Peyer's patch (tissue), 4 donors: ENCODE results near the gene MSS51. TPM values are rescaled to one million over a fixed set of nuclear protein-coding genes. Genes with fewer than 3 reads are reported as not detected.

Source experiments
- DNase-seq, 3 donors: peaks; one replicate each; pipeline ENCODE4 v3.0.0-alpha.2; 2017 to 2019
- H3K27ac ChIP-seq, 4 donors: fragments of 200-600 bp; sonication (generic); one replicate each; pipeline ENCODE4 v1.5.1; 2016 to 2019
- H3K27me3 ChIP-seq, 2 donors: fragments of 200-600 bp; sonication (generic); one replicate each; pipeline ENCODE4 v1.5.1; 2019
- H3K36me3 ChIP-seq, 3 donors: fragments of 200-600 bp; sonication (generic); one replicate each; pipeline ENCODE4 v1.5.1; 2016 to 2019
- H3K4me1 ChIP-seq, 4 donors: fragments of 200-600 bp; sonication (generic); one replicate each; pipeline ENCODE4 v1.5.1; 2016 to 2019
- H3K4me3 ChIP-seq, 4 donors: fragments of 200-600 bp; sonication (generic); 1 replicate in 3 of 4; 2 replicates in 1 of 4; pipeline ENCODE4 v1.5.1; 2016 to 2019; ENCODE audit warnings: mild to moderate bottlenecking in 1 of 4
- H3K9me3 ChIP-seq, 4 donors: fragments of 200-600 bp; sonication (generic); one replicate each; pipeline ENCODE4 v1.5.1; 2016 to 2019; ENCODE audit warnings: mild to moderate bottlenecking in 1 of 4
- CTCF ChIP-seq, 6 experiments: fragments of 450-650 bp in 4 of 6; fragments of 200-600 bp in 2 of 6; sonication (generic) in 1 of 6; IDR thresholded peaks; one replicate each; pipeline ENCODE4 v1.5.1; 2017 to 2019; ENCODE audit warnings: antibody characterized with exemption in 6 of 6, mild to moderate bottlenecking in 3 of 6, moderate library complexity in 1 of 6
- POLR2A ChIP-seq, 2 donors: fragments of 450-650 bp; IDR thresholded peaks; one replicate each; pipeline ENCODE4 v1.5.1; 2017; ENCODE audit warnings: antibody characterized with exemption in 2 of 2, mild to moderate bottlenecking in 2 of 2, moderate library complexity in 2 of 2
- total RNA-seq, 4 donors: library from RNA; depleted of rRNA; stranded (reverse); fragments of >200 nt; gene quantifications; one replicate each; pipeline ENCODE4 v1.1.0, GENCODE V29; 2016

MSS51 gene
- total RNA-seq, 4 donors from 2014 or later, result 3.3 to 7.5 (median 5.2) TPM

DNA sequence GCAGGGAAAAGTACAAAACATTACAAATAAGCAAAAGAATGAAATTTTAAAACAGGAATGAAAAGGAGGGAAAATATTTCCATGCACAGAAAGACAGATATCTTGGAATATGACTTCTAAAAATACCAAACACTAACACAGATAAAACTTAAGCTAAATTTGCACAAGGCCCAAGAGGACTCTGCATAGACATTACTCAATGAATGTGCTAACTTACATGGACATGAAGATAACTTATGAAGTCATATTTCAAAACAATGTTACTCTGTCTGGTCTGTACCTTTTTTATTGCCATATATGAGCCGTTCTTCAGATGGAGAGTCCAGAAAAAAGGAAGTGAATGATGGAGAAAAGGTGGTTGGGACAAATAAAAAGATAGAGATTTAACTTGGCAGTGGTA, 15.0 kb upstream of the MSS51 start:
- H3K27ac ChIP-seq, result no peak overlapping the region
- no peak overlapping the region for H3K4me3 ChIP-seq
- TF ChIP-seq POLR2A (IDR thresholded peaks at IDR 0.05) (no peak), CTCF (IDR thresholded peaks at IDR 0.05) (no peak)
- no peaks in the 10 kb centered on the region for H3K9me3 ChIP-seq
- H3K27me3 ChIP-seq, result no peaks in the 10 kb centered on the region
- H3K36me3 ChIP-seq, result peaks cover 0 to 46% (median 0%) of the 10 kb centered on the region in 3 donors
- H3K4me1 ChIP-seq, result no peaks in the 10 kb centered on the region
- DNase-seq, result no peak

- H3K27me3 ChIP-seq, result no peaks in the 10 kb centered on the region
- H3K9me3 ChIP-seq, result no peaks in the 10 kb centered on the region
- H3K27ac ChIP-seq, result no peak overlapping the region
- peaks cover 0 to 34% (median 0%) of the 10 kb centered on the region in 3 donors for H3K36me3 ChIP-seq
- no peak overlapping the region for H3K4me3 ChIP-seq
- H3K4me1 ChIP-seq, result no peaks in the 10 kb centered on the region
- TF ChIP-seq POLR2A (IDR thresholded peaks at IDR 0.05) (no peak), CTCF (IDR thresholded peaks at IDR 0.05) (no peak)
- no peak for DNase-seq
These were observed 13.6 kb upstream of the MSS51 start for GRCh38 chr10:73446926-73447325.

DNA sequence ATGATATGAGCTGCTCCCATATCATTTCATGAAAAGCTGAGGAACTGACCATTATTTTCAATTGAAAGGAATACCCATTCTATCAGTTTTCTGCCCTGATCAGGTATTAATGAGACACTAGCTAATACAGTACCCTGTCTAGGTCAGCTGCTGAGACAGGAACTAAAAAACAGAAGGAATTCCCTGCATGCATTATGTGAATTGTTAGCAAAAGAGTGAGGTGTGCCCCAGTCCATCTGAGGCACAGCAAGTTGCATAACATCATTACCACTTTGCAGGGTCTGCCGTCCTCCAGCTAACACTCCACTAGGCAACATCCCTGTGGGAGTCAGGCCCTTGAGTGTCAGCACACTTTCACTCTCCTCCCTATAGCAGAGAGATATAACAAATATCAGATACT, 11.1 kb upstream of the MSS51 start:
- Histone ChIP-seq H3K27me3 (no peaks in the 10 kb centered on the region), H3K4me1 (no peaks in the 10 kb centered on the region), H3K4me3 (no peak overlapping the region), H3K9me3 (no peaks in the 10 kb centered on the region), H3K36me3 (peaks cover 0 to 37% (median 0%) of the 10 kb centered on the region in 3 donors), H3K27ac (no peak overlapping the region)
- TF ChIP-seq POLR2A (IDR thresholded peaks at IDR 0.05), result no peak
- TF ChIP-seq CTCF (IDR thresholded peaks at IDR 0.05), result no peak
- DNase-seq, result no peak

DNA sequence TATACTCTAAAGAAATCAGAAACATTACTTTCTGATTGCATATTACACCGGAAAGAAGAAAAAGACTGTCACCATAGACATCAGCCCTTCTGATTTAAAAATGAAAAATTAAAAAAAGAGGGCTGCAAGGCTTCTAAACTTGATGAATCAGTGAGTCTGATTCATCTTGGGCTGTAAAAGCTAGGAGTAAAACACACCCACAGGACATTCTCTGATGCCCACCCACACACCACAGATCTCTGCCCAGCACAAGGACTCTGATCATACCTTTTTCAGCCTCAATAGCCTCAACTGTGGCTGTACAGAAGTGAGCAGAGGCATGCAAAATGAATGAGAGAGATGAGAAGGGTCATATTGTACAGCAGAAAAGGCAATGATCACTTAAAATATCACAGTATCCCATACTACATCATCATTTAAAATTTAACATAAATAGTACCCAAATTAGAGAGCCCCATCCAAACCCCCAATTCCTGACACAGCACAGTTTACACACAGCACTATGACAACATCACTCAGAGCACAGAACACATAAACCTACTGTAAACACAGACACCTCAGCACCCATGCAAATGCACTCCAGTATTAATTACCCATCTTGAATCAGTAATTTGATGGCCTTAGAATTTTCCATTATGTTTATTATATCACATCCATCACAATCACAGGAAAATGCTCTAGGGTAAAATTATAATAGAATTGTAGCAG, 6.4 kb upstream of the MSS51 start:
- H3K27ac ChIP-seq, result no peak overlapping the region
- H3K4me1 ChIP-seq, result no peaks in the 10 kb centered on the region
- no peak for DNase-seq
- TF ChIP-seq CTCF (IDR thresholded peaks at IDR 0.05) (no peak), POLR2A (IDR thresholded peaks at IDR 0.05) (no peak)
- no peak overlapping the region for H3K4me3 ChIP-seq
- H3K9me3 ChIP-seq, result no peaks in the 10 kb centered on the region
- no peaks in the 10 kb centered on the region for H3K27me3 ChIP-seq
- peaks cover 0 to 36% (median 0%) of the 10 kb centered on the region in 3 donors for H3K36me3 ChIP-seq

GRCh38 chr10:73439055-73439454, 5.7 kb upstream of the MSS51 start:
- no peak for DNase-seq
- H3K4me3 ChIP-seq, result no peak overlapping the region
- H3K27me3 ChIP-seq, result no peaks in the 10 kb centered on the region
- no peaks in the 10 kb centered on the region for H3K9me3 ChIP-seq
- TF ChIP-seq POLR2A (IDR thresholded peaks at IDR 0.05) (no peak), CTCF (IDR thresholded peaks at IDR 0.05) (no peak)
- peaks cover 0 to 28% (median 0%) of the 10 kb centered on the region in 3 donors for H3K36me3 ChIP-seq
- no peak overlapping the region for H3K27ac ChIP-seq
- no peaks in the 10 kb centered on the region for H3K4me1 ChIP-seq
